GM19193 (cell line): ENCODE results near the gene KIDINS220.

Experiments
- POLR2A ChIP-seq: IDR thresholded peaks from 4 replicates; pipeline ENCODE4 v1.6.1; 2011; ENCODE audit not compliant: insufficient read depth, insufficient read length; ENCODE audit errors: extremely low read depth

Gene KIDINS220

DNA sequence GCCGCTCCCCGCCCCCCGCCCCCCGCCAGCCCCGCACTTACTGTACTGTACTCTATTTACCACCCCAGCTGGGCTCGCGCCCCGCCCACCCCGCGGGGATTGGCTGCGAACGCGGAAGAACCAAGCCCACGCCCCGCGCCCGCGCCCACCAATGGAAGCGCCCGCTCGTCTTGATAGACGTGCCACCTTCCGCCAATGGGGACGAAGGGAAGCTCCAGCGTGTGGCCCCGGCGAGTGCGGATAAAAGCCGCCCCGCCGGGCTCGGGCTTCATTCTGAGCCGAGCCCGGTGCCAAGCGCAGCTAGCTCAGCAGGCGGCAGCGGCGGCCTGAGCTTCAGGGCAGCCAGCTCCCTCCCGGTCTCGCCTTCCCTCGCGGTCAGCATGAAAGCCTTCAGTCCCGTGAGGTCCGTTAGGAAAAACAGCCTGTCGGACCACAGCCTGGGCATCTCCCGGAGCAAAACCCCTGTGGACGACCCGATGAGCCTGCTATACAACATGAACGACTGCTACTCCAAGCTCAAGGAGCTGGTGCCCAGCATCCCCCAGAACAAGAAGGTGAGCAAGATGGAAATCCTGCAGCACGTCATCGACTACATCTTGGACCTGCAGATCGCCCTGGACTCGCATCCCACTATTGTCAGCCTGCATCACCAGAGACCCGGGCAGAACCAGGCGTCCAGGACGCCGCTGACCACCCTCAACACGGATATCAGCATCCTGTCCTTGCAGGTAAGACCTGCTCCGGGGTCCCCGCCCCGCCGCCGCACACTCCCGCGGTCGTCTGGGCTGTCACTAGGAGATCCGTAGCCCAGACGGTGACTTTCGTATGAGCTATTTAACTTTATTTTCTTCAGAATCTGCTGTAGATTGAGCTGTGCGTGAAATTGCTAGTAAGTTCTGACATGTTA is 155.4 kb downstream of the KIDINS220 start, which contains the start of gene ID2:
ID2 (plus strand) TSS at position 271 of the 907 bp plus-strand sequence; CDS start at position 381, 110 bp downstream.
- peak; percentile 100 for TF ChIP-seq POLR2A

DNA sequence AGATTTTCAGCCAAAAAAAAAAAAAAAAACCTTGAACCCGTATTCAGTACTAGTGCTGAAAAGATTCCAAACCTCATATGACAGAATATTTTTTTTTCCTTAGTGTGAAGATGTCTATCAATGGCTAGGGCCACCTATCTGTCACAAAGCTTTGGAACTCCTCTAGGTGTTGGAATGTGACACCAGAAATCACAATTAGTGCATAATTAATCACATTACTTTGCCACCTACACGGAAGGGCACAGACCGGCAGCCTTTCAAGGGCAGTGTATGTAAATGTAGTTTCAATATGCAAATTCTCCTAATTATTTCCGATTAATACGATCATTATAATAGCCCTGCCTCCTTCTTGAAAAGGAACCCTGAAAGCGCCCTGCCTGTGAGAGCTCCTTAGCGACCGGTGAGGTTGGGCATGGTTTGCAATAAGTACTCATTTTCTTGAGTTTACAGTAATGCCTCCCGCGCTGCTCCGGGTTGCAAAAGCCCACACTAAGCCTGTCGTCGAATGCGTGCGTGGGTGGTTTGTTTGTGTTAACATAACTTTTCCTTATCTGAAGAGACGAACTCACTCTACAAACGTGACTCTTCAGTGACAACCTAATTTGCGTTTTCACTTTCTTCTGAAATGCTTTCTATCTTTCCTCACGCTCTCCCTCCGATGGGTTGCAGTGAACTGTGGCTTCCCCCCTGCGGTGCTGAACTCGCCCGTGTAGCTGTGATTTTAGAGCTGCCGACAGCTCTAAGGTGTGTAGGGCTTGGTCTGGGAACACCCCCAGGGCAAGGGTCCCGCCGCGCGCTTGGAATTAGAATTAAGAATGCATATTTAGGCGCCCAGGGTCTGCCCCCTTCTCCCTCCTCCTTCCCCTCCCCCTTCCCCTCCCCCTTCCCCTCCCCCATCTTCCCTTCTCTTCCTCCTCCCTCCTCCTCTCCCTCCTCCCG is 156.3 kb downstream of the KIDINS220 start:
- TF ChIP-seq POLR2A: peak; percentile 20

DNA sequence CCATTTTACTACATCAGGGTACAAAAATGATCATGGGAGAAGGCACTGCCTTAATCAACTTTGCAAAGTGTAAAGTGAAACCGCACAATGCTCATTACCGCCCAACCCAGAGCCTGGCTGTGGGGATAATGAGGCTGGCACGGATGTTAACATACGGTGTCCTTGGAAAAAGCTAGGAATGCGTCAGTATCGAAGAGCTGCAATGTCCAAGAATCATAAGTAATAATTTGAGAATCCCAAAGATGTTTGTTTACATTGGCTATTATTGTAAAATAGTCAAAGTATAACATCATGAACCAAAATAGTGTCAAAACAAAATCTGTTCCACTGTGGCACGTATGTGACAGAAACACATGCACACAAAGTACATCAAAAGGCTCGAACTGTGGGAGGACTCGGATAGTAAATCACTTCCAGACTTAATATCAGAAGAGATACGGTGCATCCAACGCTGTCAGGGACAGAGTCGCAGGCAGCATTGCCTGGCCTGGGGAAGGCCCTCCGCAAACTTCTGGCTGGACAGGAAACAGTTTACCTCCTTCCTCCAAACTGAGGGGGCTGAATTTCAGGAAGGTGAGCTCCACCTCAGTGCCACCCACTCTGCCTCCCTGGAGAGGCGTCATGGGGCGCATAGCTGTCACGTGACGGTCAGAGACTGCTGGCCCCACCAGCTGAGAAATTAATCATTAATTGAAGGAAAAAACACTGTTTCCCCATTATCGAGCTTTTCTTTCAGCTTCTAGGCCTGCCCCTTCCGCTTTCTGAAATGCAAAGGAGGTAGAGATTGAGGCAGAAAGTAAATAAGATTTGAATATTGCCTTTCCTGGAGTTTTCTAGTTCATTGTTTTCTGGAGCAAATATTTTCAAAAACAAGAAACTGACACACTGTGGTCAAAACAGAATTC is 157.3 kb downstream of the KIDINS220 start:
- TF ChIP-seq POLR2A: no peak

DNA sequence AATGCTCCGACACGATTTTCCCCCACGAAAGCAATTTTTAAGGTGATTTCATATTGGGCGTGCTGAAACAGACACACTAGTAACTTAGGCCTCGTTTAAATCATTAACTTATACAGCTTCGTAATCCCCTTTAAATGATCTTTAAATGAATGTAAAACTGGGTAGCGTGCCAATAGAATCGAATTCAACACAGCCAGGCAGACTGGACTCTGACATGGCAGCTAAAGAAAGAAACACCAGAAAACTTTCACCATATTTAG is 157.9 kb downstream of the KIDINS220 start:
- no peak for TF ChIP-seq POLR2A
